GM19397 (cell line): Measurements from ENCODE around the gene TMEM126B.
"Not testable (repeated sequence)": the region's sequence is repeated elsewhere in the genome, so short reads cannot be mapped to it uniquely, and the experiment has no call there.

ENCODE experiments used
- ATAC-seq: cut with Tn5 transposase; IDR thresholded peaks from one replicate; pipeline ENCODE4 v1.9.1; 2021; ENCODE audit warnings: mild to moderate bottlenecking, moderate library complexity; ENCODE audit not compliant: unreplicated experiment

The TMEM126B gene

DNA sequence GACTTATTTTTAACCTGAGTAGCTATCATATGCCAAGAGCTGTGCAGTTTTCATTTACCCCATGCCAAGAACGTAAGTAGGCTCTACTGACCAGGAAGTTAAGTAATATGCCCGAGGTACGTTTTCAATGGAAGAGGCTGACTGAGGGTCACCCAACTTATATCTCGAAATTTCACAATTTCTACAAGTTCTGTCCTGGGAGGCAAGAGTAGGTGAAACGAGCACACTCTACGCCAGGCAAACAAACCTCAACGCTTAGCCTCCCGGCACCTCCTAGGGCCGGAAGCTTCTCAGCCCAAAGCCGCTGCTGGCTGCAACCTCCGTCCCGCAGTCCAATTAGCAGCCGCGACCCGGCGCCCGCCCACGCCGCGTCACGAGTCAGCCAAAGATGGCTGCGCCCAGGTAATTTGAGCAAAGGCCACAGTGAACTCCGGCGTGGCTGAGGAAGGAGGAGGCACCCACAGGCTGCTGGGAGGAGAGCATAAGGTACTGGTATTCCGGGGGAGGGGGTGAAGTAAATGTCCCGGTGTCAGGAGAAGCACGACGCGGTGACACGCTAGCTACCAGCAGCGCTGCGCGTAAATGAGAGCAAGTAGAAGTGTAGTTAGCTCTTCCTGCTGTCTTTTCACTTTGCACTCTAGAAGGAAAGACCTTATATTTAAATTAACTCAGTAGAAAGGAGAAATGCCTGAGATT, 19.4 kb downstream of the TMEM126B start, which contains the start of gene TMEM126A:
TMEM126A (plus strand) TSS at position 364 of the 696 bp plus-strand sequence. CDS start 2,289 bp downstream, outside the sequence.
- ATAC-seq: peak; percentile 100

DNA sequence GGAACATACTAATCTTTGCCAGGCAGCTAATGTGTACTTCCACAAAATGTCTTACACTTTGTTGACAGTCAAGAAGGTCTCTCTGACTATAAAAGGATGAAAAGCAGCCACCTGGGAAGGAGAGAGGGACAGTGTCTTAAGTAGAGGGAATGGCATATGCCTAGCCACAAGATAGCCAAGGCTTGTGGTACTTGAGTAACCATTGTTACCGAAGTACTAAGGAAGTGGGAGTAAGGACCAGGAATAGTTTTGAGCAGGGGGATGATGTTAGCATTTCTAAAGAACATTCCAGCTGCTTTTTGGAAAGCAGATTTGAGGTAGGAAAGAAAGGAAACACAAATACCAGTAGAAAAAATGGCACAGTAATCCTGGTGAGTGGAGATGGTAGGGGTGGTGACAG, 22.7 kb downstream of the TMEM126B start:
- ATAC-seq: no peak

- no peak for ATAC-seq
Observed at GRCh38 chr11:85652786-85653447, 24.5 kb downstream of the TMEM126B start.

DNA sequence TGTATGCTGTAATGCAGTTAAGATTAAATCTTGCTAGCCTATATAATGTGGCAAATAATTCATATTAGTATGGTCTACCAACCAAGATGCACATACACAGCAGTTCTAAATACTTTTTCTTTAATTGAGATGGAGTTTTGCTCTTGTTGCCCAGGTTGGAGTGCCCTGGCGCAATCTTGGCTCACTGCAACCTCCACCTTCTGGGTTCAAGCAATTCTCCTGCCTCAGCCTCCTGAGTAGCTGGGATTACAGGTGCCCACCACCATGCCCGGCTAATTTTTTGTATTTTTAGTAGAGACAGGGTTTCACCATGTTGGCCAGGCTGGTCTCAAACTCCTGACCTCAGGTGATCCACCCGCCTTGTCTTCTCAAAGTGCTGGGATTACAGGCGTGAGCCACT, 25.9 kb downstream of the TMEM126B start:
- ATAC-seq: not testable (repeated sequence)

GRCh38 chr11:85656777-85657176, 28.4 kb downstream of the TMEM126B start:
- no peak for ATAC-seq

DNA sequence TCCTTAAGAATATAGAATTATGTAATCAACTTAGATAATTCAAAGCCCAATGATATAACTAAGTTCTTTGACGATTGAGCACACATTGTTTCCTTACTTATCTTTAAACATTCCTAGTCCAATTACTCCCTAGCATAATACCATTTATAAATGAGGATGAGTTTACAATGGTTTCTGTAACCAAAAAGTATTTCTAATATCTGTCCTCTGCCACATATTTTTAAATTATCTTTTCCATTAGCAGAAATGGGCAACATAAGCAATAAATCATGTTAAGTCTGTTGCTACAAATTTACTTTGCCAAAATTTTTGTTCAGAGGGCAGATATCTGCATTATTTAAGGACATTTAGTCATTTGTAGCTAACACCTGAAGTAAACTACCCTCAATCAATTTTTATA, 29.8 kb downstream of the TMEM126B start:
- no peak for ATAC-seq

DNA sequence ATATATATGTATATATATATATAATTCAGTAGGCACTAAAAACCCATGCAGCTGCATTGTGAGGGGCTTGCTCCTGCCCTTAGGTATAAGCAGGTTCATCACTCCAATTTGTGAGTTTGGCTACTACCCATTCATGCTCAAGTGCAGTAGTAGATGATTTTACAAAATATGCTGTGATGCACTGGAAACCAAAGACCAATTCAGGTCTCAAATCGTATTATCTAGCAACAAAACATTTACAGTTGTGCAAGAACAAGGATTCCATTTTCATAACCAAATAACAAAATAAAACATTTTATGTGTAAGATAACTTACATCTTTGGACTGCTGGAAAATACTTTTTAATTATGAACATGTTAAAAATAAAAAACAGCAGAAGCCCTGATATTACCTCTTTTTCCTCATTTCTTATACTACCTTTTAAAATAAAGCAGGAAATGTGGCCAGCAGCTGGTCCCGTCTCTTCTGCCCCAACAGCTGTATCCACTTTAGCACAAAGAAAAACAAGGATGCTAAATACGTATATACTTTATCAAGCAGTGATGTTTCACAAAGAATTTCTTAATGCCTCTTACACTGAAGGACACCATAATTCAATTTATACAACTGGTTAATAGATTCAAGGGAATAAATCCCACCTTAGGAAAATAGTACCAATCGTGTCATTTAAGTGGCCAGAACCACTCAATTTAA, 33.7 kb downstream of the TMEM126B start:
- ATAC-seq: no peak

DNA sequence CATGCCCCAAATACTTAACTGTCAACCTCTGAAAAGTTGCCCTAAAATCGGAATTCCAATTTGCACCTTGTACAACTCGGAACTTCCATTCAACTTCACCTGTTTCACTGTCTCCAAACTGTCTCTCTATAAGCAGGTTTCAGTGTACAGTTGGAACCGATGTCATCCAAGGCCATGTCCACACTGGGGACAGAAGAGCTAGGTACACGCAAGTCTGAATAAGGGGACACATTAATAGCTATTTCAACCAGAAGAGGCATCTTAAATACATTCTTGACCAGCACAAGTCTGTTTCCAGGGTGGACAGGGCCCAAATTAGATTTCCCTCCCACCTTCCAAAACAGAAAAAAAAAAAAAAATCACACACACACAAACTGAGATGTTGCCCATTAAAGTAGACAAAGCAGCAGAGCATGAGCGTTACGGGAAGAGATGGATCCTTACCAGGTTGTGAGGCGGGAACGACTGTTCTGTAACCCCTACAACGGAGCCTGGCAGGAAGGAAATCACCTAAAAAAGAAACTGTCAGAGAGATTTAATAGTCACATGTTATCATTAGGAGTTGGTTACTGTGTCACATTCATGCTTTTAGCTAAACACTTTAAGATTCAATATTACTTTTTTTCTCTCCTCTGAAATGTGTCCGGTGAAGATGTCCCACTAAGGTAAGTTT, 34.8 kb downstream of the TMEM126B start:
- no peak for ATAC-seq

GRCh38 chr11:85663753-85664614, 35.6 kb downstream of the TMEM126B start:
- ATAC-seq: peak; percentile 67

DNA sequence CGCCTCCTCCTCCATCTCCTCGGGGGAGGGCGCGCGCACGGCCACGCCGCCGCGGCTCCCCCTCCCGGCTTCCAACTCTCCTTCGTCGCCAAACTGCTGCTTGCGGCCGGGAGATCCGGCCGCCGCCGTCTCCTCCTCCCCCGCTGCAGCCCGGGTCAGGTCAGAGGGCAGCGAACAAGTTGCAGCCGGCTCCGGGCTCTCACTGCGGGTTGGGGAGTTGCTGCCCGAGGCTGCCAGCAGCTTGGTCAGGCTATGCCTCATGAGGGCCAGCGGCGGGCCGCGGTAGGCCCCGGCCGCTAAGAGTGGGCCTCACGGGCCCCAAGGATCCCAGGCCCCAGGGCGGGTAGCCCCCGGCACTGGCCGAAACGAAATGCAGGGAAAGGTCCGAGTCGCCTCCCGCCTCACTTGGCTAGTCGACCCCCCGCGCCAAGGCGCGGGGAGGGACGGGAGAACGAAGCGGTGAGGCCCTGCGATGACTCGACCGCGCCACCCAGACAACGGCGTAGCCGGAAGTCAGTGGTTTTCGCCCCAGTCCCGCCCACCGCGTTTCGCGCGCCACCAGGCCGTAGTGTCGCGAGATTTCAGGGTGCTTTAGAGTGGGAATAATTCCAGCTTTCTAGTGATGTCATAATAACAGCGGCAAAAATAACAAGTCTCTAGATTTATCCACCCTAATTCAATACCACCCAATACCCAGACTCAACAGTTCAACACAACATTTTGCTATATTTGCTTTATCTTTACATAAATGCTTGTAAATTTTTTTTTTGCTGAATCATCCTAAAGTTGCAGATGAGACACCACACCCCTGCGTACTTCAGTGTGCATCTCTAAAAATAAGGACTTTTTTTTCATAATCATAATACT, 36.5 kb downstream of the TMEM126B start, which contains the start of gene CREBZF:
CREBZF (minus strand) TSS at position 515 of the 867 bp plus-strand sequence; CDS start at position 261, 254 bp downstream.
- peak; percentile 82 for ATAC-seq

GRCh38 chr11:85665733-85666132, 37.3 kb downstream of the TMEM126B start:
- ATAC-seq: no peak

- ATAC-seq: no peak
Observed at GRCh38 chr11:85666687-85667086, 38.3 kb downstream of the TMEM126B start.

DNA sequence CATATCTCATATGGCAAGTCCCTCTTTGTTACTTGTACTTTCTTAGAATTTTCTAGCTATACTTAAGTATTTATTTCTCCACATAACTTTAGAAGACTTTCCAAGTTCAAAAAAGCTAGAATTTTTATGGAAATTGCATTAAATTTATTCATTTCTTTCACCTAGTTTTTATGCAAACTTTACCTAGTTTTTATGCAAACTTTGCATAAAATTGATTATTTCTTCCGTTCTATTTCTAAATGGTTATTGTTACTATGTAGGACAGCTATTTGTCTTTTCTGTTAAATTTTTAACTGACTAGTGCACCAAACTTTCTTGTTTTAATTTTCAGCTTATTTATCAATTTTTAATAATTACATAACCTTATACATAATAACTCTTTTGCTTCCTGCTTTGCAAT, 39.8 kb downstream of the TMEM126B start:
- no peak for ATAC-seq

DNA sequence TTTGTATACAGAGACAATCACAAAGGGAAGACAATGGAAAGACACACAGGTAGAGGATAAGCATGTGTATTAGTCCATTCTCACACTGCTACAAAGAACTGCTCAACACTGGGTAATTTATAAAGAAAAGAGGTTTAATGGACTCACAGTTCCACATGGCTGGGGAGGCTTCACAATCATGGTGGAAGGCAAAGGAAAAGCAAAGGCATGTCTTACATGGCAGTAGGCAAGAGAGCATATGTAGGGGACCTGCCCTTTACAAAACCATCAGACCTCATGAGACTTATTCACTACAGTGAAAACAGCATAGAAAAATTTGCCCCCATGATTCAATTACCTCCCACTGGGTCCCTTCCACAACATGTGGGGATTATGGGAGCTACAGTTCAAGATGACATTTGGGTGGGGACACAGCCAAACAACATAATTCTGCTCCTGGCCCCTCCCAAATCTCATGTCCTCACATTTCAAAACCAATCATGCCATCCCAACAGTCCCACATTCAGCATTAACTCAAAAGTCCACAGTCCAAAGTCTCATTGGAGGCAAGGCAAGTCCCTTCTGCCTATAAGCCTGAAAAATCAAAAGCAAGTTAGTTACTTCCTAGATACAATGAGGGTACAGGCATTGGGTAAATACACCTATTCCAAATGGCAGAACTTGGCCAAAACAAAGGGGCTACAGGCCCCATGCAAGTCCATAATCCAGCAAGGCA, 42.7 kb downstream of the TMEM126B start:
- ATAC-seq: not testable (repeated sequence)

GRCh38 chr11:85672105-85672902, 43.9 kb downstream of the TMEM126B start:
- ATAC-seq: no peak

- no peak for ATAC-seq
Observed at GRCh38 chr11:85673393-85673792, 45.0 kb downstream of the TMEM126B start.

- no peak for ATAC-seq
Observed at GRCh38 chr11:85679576-85679975, 51.2 kb downstream of the TMEM126B start.

- ATAC-seq: no peak
Observed at GRCh38 chr11:85680897-85681296, 52.5 kb downstream of the TMEM126B start.
